MM.1S (cell line): ENCODE measurements around the gene ALPI.

ENCODE experiments used
- CTCF ChIP-seq: fragments of 300-600 bp; sonication (generic); IDR thresholded peaks from 2 replicates; pipeline ENCODE4 v1.5.1; 2016; ENCODE audit warnings: antibody characterized with exemption, low read length, mixed read lengths
- EZH2 ChIP-seq: fragments of 300-600 bp; sonication (generic); optimal IDR thresholded peaks from 2 replicates; pipeline ENCODE3; 2017; ENCODE audit warnings: low read depth, mild to moderate bottlenecking, antibody characterized with exemption, low read length, mixed read lengths
- EZH2phosphoT487 ChIP-seq: fragments of 300-600 bp; sonication (generic); IDR thresholded peaks from 2 replicates; pipeline ENCODE4 v1.6.1; 2018; ENCODE audit warnings: antibody characterized with exemption, low read length

GRCh38 chr2:232434563-232435374 lies 21.2 kb upstream of the ALPI start:
- TF ChIP-seq EZH2 (no peak), CTCF (no peak), EZH2phosphoT487 (no peak)
